ENCODE data around the gene NBL1. TPM values are rescaled to one million over a fixed set of nuclear protein-coding genes. Genes with fewer than 3 reads are reported as not detected.

Gene NBL1
- total and polyA plus RNA-seq, 4 donors: 0.72 to 4.4 (median 1.7) TPM

DNA sequence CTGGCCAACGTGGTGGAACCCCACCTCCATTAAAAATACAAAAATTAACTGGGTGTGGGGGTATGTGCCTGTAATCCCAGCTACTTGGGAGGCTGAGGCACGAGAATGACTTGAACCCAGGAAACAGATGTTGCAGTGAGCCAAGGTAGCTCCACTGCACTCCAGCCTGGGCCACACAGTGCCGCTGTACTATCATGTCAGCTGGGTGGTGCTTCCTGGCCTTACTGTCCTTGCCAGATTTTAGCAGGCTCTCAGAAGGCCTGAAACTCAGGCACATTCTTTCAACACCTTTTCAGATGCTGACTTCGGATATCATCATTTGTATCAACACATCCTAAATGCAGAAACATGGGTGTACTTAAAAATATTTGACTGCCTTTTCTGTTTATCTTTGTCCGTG, 31.6 kb upstream of the NBL1 start:
- no peak overlapping the region for H3K9ac ChIP-seq (ENCODE audit: low read depth in 1 of 2, low read length in 2 of 2)
- no peaks in the 10 kb centered on the region for H3K27me3 ChIP-seq (ENCODE audit: control insufficient read depth in 4 of 4, insufficient read depth in 4 of 4, low read length in 3 of 4)
- H3K27ac ChIP-seq (ENCODE audit: low read depth in 1 of 2, low read length in 2 of 2): no peak overlapping the region
- TF ChIP-seq, protein P1, sequence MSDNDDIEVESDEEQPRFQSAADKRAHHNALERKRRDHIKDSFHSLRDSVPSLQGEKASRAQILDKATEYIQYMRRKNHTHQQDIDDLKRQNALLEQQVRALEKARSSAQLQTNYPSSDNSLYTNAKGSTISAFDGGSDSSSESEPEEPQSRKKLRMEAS (IDR thresholded peaks at IDR 0.05): no peak
- TF ChIP-seq, protein P2, sequence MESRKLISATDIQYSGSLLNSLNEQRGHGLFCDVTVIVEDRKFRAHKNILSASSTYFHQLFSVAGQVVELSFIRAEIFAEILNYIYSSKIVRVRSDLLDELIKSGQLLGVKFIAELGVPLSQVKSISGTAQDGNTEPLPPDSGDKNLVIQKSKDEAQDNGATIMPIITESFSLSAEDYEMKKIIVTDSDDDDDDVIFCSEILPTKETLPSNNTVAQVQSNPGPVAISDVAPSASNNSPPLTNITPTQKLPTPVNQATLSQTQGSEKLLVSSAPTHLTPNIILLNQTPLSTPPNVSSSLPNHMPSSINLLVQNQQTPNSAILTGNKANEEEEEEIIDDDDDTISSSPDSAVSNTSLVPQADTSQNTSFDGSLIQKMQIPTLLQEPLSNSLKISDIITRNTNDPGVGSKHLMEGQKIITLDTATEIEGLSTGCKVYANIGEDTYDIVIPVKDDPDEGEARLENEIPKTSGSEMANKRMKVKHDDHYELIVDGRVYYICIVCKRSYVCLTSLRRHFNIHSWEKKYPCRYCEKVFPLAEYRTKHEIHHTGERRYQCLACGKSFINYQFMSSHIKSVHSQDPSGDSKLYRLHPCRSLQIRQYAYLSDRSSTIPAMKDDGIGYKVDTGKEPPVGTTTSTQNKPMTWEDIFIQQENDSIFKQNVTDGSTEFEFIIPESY (IDR thresholded peaks at IDR 0.05): no peak
- TF ChIP-seq FOXA2 (IDR thresholded peaks at IDR 0.05) (no peak), HNF4G (IDR thresholded peaks at IDR 0.05) (no peak), GABPA (IDR thresholded peaks at IDR 0.05 in 1 of 2, conservative IDR thresholded peaks at IDR 0.05 in 1 of 2) (no peak), YY1 (IDR thresholded peaks at IDR 0.05) (no peak), NR2F2 (IDR thresholded peaks at IDR 0.05) (no peak), EGR1 (IDR thresholded peaks at IDR 0.05; ENCODE audit: low read depth in 2 of 2) (no peak), HNF4A (conservative IDR thresholded peaks at IDR 0.05) (no peak), RAD21 (IDR thresholded peaks at IDR 0.05) (no peak), JUND (IDR thresholded peaks at IDR 0.05) (no peak), TAF1 (conservative IDR thresholded peaks at IDR 0.05) (no peak), FOXA1 (IDR thresholded peaks at IDR 0.05) (no peak)
- TF ChIP-seq, protein P3, sequence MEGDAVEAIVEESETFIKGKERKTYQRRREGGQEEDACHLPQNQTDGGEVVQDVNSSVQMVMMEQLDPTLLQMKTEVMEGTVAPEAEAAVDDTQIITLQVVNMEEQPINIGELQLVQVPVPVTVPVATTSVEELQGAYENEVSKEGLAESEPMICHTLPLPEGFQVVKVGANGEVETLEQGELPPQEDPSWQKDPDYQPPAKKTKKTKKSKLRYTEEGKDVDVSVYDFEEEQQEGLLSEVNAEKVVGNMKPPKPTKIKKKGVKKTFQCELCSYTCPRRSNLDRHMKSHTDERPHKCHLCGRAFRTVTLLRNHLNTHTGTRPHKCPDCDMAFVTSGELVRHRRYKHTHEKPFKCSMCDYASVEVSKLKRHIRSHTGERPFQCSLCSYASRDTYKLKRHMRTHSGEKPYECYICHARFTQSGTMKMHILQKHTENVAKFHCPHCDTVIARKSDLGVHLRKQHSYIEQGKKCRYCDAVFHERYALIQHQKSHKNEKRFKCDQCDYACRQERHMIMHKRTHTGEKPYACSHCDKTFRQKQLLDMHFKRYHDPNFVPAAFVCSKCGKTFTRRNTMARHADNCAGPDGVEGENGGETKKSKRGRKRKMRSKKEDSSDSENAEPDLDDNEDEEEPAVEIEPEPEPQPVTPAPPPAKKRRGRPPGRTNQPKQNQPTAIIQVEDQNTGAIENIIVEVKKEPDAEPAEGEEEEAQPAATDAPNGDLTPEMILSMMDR (IDR thresholded peaks at IDR 0.05; ENCODE audit: low read depth, low read length, missing input control): no peak
- WGBS: 85% methylated on average over 5 of the region's 5 CpGs
- no peak for DNase-seq (ENCODE audit: low spot score)
- no peaks in the 10 kb centered on the region for H3K9me3 ChIP-seq (ENCODE audit: control insufficient read depth in 4 of 4, low read length in 3 of 4)
- peaks cover 0 to 3% (median 2%) of the 10 kb centered on the region in 4 donors for H3K36me3 ChIP-seq (ENCODE audit: control insufficient read depth in 4 of 4, insufficient read depth in 3 of 4, low read depth in 1 of 4, low read length in 3 of 4)
- no peak overlapping the region for H3K4me3 ChIP-seq (ENCODE audit: low read depth in 1 of 3, low read length in 3 of 3)
- H3K4me1 ChIP-seq (ENCODE audit: control insufficient read depth in 4 of 4, insufficient read depth in 4 of 4, low read length in 3 of 4): peaks cover 2 to 8% (median 4%) of the 10 kb centered on the region in 4 donors

DNA sequence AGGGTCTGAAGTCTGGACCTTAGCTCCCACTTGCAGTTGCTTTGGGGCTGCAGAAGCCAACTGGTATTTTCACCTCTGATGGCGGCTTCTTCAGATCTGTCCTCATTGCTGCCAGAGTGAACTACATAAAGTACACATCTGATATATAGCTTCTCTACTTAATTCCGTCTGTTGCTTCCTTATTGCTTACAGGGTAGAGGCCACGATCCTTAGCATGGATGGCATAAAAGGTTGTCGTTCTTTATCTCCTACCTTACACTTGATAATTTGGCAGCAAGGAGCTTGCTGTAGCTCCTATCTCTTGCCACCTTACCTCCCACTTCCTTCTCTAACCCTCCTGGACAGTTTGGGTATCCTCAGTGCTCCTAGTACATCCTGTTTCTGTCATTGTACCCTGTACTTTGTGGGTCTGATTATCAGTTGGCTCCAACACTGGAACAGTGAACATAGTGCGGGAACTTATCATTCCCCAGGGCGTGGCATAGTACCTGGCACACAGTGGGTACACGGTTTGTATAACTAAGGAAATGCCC, 30.9 kb upstream of the NBL1 start:
- H3K27me3 ChIP-seq (ENCODE audit: control insufficient read depth in 4 of 4, insufficient read depth in 4 of 4, low read length in 3 of 4): no peaks in the 10 kb centered on the region
- no peaks in the 10 kb centered on the region for H3K9me3 ChIP-seq (ENCODE audit: control insufficient read depth in 4 of 4, low read length in 3 of 4)
- no peak overlapping the region for H3K9ac ChIP-seq (ENCODE audit: low read depth in 1 of 2, low read length in 2 of 2)
- peaks cover 0 to 3% (median 2%) of the 10 kb centered on the region in 4 donors for H3K36me3 ChIP-seq (ENCODE audit: control insufficient read depth in 4 of 4, insufficient read depth in 3 of 4, low read depth in 1 of 4, low read length in 3 of 4)
- H3K27ac ChIP-seq (ENCODE audit: low read depth in 1 of 2, low read length in 2 of 2): no peak overlapping the region
- TF ChIP-seq, protein P2 (IDR thresholded peaks at IDR 0.05): no peak
- no peak for TF ChIP-seq NR2F2 (IDR thresholded peaks at IDR 0.05)
- no peak for TF ChIP-seq EGR1 (IDR thresholded peaks at IDR 0.05; ENCODE audit: low read depth in 2 of 2)
- TF ChIP-seq FOXA1 (IDR thresholded peaks at IDR 0.05): no peak
- TF ChIP-seq, protein P4, sequence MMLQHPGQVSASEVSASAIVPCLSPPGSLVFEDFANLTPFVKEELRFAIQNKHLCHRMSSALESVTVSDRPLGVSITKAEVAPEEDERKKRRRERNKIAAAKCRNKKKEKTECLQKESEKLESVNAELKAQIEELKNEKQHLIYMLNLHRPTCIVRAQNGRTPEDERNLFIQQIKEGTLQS (IDR thresholded peaks at IDR 0.05): no peak
- no peak for TF ChIP-seq HNF4A (conservative IDR thresholded peaks at IDR 0.05)
- no peak for TF ChIP-seq RXRA (IDR thresholded peaks at IDR 0.05)
- TF ChIP-seq, protein P3 (IDR thresholded peaks at IDR 0.05; ENCODE audit: low read depth, low read length, missing input control): no peak
- TF ChIP-seq, protein P1 (IDR thresholded peaks at IDR 0.05): no peak
- TF ChIP-seq FOXA2 (IDR thresholded peaks at IDR 0.05): no peak
- no peak for TF ChIP-seq TAF1 (conservative IDR thresholded peaks at IDR 0.05)
- TF ChIP-seq GABPA (IDR thresholded peaks at IDR 0.05 in 1 of 2, conservative IDR thresholded peaks at IDR 0.05 in 1 of 2): no peak
- TF ChIP-seq JUND (IDR thresholded peaks at IDR 0.05): no peak
- 82% methylated on average over 7 of the region's 7 CpGs for WGBS
- H3K4me3 ChIP-seq (ENCODE audit: low read depth in 1 of 3, low read length in 3 of 3): no peak overlapping the region
- peaks cover 0 to 3% (median under 1%) of the 10 kb centered on the region in 4 donors for H3K4me1 ChIP-seq (ENCODE audit: control insufficient read depth in 4 of 4, insufficient read depth in 4 of 4, low read length in 3 of 4)
- no peak for DNase-seq (ENCODE audit: low spot score)
